ENCODE measurements around the gene FERMT2.

FERMT2 gene

GRCh38 chr14:52951681-52952554, 1.1 kb upstream of the FERMT2 start:
- peak overlapping the region; percentile 79 for H3K4me3 ChIP-seq (ENCODE audit: low read length)
- peak; percentile 53 for TF ChIP-seq CTCF (conservative IDR thresholded peaks at IDR 0.05; ENCODE audit: low read depth, low read length)
- DNase-seq (ENCODE audit: low read depth) = no peak

- peak overlapping the region; percentile 71 for H3K4me3 ChIP-seq (ENCODE audit: low read length)
- DNase-seq (ENCODE audit: low read depth) = no peak
- no peak for TF ChIP-seq CTCF (conservative IDR thresholded peaks at IDR 0.05; ENCODE audit: low read depth, low read length)
Measured at GRCh38 chr14:52950410-52950897, 396 bp downstream of the FERMT2 start.

- DNase-seq (ENCODE audit: low read depth) = no peak
- peak overlapping the region; percentile 71 for H3K4me3 ChIP-seq (ENCODE audit: low read length)
- no peak for TF ChIP-seq CTCF (conservative IDR thresholded peaks at IDR 0.05; ENCODE audit: low read depth, low read length)
Measured at GRCh38 chr14:52949711-52950409, 990 bp downstream of the FERMT2 start.

GRCh38 chr14:52949249-52949648, 1.6 kb downstream of the FERMT2 start:
- peak overlapping the region; percentile 71 for H3K4me3 ChIP-seq (ENCODE audit: low read length)
- DNase-seq (ENCODE audit: low read depth) = no peak
- TF ChIP-seq CTCF (conservative IDR thresholded peaks at IDR 0.05; ENCODE audit: low read depth, low read length) = no peak

GRCh38 chr14:52948836-52949235, 2.0 kb downstream of the FERMT2 start:
- TF ChIP-seq CTCF (conservative IDR thresholded peaks at IDR 0.05; ENCODE audit: low read depth, low read length) = no peak
- no peak for DNase-seq (ENCODE audit: low read depth)
- peak overlapping the region; percentile 71 for H3K4me3 ChIP-seq (ENCODE audit: low read length)

GRCh38 chr14:52948039-52948438, 2.8 kb downstream of the FERMT2 start:
- H3K4me3 ChIP-seq (ENCODE audit: low read length) = peak overlapping the region; percentile 3
- DNase-seq (ENCODE audit: low read depth) = no peak
- no peak for TF ChIP-seq CTCF (conservative IDR thresholded peaks at IDR 0.05; ENCODE audit: low read depth, low read length)

Measured in retinal pigment epithelial cell (primary cell).